Measurements from ENCODE around the gene FGD2.

FGD2 gene

DNA sequence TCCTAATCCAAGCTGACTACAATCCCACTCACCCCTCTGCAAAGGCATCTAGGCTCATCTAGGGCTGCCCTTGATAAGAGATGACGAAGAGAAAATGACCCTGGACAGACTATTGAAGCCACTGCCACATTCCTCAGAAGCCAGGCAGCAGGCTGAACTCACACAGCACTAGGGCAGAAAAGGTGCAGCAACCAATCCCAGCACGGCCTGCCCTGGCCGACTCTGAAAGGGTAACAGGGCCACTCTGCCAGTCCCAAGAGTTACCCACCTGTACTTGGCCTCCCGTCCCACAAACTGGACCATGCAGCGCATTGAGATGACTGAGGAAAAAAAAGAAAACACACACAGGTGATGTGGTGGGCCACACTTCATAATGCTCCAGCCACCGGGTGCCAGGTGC lies 28.5 kb upstream of the FGD2 start:
- TF ChIP-seq, protein P1, sequence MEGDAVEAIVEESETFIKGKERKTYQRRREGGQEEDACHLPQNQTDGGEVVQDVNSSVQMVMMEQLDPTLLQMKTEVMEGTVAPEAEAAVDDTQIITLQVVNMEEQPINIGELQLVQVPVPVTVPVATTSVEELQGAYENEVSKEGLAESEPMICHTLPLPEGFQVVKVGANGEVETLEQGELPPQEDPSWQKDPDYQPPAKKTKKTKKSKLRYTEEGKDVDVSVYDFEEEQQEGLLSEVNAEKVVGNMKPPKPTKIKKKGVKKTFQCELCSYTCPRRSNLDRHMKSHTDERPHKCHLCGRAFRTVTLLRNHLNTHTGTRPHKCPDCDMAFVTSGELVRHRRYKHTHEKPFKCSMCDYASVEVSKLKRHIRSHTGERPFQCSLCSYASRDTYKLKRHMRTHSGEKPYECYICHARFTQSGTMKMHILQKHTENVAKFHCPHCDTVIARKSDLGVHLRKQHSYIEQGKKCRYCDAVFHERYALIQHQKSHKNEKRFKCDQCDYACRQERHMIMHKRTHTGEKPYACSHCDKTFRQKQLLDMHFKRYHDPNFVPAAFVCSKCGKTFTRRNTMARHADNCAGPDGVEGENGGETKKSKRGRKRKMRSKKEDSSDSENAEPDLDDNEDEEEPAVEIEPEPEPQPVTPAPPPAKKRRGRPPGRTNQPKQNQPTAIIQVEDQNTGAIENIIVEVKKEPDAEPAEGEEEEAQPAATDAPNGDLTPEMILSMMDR (IDR thresholded peaks at IDR 0.05; ENCODE audit: control insufficient read depth, insufficient read depth, low read depth, low read length, missing control alignments): no peak
- H3K4me3 ChIP-seq (ENCODE audit: control insufficient read depth, low read depth, low read length): no peak overlapping the region
- no peak for DNase-seq (ENCODE audit: low read depth)

DNA sequence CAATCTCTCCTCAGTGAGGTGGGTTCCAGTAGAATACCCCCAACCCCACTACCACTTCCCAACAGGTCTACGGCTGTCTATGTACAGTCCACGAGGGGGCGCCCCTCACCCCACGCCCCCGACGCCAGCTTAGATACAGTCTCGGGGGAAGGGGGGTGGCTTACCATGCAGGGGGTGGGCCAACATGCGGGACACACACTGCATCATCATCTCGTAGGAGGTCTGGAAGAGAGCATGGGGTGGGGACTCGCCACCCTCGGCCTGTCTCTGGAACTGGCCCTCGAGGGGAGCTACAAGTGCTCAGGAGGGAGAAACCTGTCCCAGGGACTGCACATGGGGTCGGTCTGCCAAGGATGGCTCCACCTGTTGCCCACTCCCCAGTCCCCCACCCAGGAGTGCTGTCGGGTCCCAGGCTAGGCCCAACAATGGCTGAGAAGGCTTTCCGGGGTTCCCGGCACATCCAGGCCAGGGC lies 27.9 kb upstream of the FGD2 start:
- TF ChIP-seq, protein P1 (IDR thresholded peaks at IDR 0.05; ENCODE audit: control insufficient read depth, insufficient read depth, low read depth, low read length, missing control alignments): peak; percentile 48
- H3K4me3 ChIP-seq (ENCODE audit: control insufficient read depth, low read depth, low read length): no peak overlapping the region
- no peak for DNase-seq (ENCODE audit: low read depth)

DNA sequence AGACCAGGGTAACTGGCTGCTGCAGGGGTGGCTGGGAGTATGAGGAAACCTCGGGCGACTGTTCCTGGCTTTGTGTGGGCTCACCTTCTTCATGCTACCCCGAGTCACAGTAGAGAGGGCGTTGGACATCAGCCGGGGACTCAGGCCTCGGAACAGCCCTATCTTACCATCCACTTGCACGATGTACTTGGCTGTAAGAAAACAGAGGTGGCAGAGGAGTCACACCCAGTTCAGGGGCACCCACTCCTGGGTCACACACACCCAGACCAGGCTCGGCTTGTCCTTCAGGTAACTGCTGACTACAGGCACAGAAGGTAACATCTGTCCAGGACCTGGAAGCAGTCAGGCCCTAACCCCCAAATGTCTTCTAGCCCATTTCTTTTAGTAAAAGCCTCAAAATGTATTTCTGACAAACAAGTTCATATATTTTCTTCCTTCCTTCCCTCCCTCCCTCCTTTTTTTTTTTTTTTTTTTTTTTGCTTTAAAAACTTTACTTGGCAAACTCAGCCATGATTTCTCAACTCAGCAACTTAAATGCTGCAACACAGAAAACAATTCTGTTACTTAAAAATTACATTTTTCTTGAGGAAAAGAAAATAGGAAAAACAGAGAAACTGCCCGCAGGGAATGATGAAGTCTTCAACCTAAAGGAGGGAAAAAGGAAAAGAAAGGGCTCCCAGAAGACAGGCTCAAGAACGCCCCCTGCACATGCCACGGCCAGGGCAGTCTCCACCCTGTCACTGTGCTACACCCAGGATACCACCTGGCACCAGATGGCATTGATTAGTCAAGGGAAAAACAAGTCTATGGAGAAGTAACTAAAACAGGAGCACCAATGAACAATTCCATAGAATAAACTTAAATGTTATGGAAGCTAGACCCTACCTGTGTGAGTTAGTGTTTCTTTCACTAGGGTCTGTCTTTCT lies 26.8 kb upstream of the FGD2 start:
- DNase-seq (ENCODE audit: low read depth): no peak
- no peak overlapping the region for H3K4me3 ChIP-seq (ENCODE audit: control insufficient read depth, low read depth, low read length)
- TF ChIP-seq, protein P1 (IDR thresholded peaks at IDR 0.05; ENCODE audit: control insufficient read depth, insufficient read depth, low read depth, low read length, missing control alignments): no peak

DNA sequence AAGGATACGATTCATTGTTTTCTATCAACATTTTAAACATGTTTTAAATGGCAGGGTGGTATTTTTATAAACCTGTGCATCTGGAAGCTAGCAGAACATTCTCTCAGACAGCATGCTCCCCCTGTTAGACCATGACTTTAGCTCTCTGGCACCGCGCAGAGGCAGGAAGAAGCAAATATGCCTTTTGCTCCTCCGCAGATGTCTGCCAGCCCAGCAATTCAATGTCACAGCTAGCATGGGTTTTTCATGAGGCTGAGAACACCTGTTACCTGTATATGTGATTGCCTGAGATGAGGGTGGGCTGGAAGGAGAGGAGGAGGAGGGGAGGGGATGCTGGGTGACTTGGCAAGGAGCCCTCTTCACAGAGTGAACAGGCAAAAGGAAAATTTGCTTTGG lies 26.1 kb upstream of the FGD2 start:
- no peak overlapping the region for H3K4me3 ChIP-seq (ENCODE audit: control insufficient read depth, low read depth, low read length)
- TF ChIP-seq, protein P1 (IDR thresholded peaks at IDR 0.05; ENCODE audit: control insufficient read depth, insufficient read depth, low read depth, low read length, missing control alignments): peak; percentile 86
- peak; percentile 18 for DNase-seq (ENCODE audit: low read depth)

DNA sequence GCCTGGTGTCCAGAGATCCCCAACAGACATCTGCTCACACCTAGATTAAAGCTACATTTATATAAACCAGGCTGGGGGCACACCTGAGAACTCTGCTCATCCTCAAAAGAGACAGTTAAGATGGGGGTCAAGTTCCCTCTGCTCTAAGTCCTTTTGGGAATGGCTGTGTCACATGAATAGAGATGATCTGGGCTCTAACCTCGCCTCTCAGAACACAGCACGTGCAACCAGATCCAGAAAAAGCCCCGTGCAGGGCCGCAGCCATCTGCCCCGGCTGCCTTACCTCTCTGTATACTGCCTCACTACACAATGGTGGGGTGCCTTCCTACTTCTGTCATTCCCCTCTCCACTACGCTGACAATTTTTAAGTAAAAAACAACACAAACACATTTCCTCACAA lies 25.3 kb upstream of the FGD2 start:
- TF ChIP-seq, protein P1 (IDR thresholded peaks at IDR 0.05; ENCODE audit: control insufficient read depth, insufficient read depth, low read depth, low read length, missing control alignments): no peak
- DNase-seq (ENCODE audit: low read depth): no peak
- no peak overlapping the region for H3K4me3 ChIP-seq (ENCODE audit: control insufficient read depth, low read depth, low read length)

DNA sequence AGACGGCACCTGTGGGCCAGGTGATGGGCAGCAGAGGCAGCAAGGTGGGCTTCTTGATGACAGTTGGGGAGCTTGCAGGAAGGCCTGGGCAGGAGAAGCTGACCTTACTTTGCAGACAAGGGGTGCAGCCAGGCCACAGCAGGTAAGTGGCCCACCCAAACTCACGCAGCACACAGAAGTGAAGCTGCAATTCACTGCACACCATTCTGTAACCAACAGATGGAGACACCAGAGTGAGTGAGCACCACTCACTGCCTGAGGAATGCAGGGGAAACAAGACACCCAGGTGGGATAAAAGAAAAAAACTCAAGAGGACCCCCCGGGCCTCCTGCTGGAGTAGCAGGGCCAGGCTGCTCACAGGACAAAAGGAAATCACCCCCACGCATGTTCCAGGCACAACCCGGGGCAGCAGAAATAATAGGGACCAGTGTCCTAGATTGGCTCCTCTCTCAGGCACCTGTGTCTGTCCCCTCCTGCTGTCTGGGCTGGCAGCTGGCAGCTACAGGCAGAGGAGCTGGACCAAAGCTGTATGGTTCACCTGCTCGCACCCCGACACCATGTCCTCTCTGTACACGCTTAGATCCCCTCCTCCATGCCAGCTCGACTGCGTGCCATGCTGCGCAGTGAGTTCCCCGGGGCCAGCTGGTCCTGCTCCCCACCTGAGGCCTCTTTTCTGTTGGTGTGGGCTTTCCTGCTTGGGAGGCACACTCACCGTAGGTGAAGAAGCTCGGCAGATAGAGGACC lies 24.4 kb upstream of the FGD2 start:
- no peak for DNase-seq (ENCODE audit: low read depth)
- no peak overlapping the region for H3K4me3 ChIP-seq (ENCODE audit: control insufficient read depth, low read depth, low read length)
- TF ChIP-seq, protein P1 (IDR thresholded peaks at IDR 0.05; ENCODE audit: control insufficient read depth, insufficient read depth, low read depth, low read length, missing control alignments): peak; percentile 7

Measured in AG09309 (cell line).